CD4-positive, alpha-beta memory T cell (primary cell): ENCODE results near the gene MBNL3. TPM values are rescaled to one million over a fixed set of nuclear protein-coding genes. Genes with fewer than 3 reads are reported as not detected.
A peak's percentile ranks its signal among the peaks of the same experiment; 100 is the strongest.

Experiments
- CTCF ChIA-PET: fragments of 350-600 bp; sonication (Branson Sonifier 250); formaldehyde crosslinking; loops from one replicate; lab custom pipeline; 2021; ENCODE audit warnings: inconsistent platforms; ENCODE audit not compliant: partially characterized antibody; lab: Charles Lee
- POLR2A ChIA-PET: fragments of 350-600 bp; sonication (Branson Sonifier 250); formaldehyde crosslinking; loops from one replicate; lab custom pipeline; 2021; ENCODE audit not compliant: partially characterized antibody; lab: Charles Lee
- DNase-seq, 5 donors: peaks; one replicate each; pipeline versions ENCODE4 v3.0.0 to v3.0.0-alpha.2; 2020 to 2022; ENCODE audit warnings: mixed read lengths in 1 of 5
- H3K27ac ChIP-seq: one replicate; pipeline ENCODE4 v1.7.0; 2013; ENCODE audit warnings: low read depth, low read length
- H3K27me3 ChIP-seq: 2 replicates; pipeline ENCODE4 v1.7.0; 2013; ENCODE audit warnings: mild to moderate bottlenecking, low read length, moderate library complexity; ENCODE audit not compliant: insufficient read depth
- H3K36me3 ChIP-seq: 2 replicates; pipeline ENCODE4 v1.7.0; 2013; ENCODE audit warnings: mild to moderate bottlenecking, low read length, moderate library complexity; ENCODE audit not compliant: insufficient read depth
- H3K4me1 ChIP-seq: 2 replicates; pipeline ENCODE4 v1.7.0; 2013; ENCODE audit warnings: mild to moderate bottlenecking, low read length, moderate library complexity; ENCODE audit not compliant: insufficient read depth
- H3K4me3 ChIP-seq, 2 donors: one replicate each; pipeline ENCODE4 v1.7.0; 2013; ENCODE audit warnings: low read length in 2 of 2, mild to moderate bottlenecking in 1 of 2
- H3K9me3 ChIP-seq, 2 donors: one replicate each; pipeline ENCODE4 v1.7.0; 2013; ENCODE audit warnings: low read length in 2 of 2, control low read depth in 1 of 2; ENCODE audit not compliant: control insufficient read depth in 1 of 2
- H3K27ac Mint-ChIP-seq, 7 donors: one replicate each; pipeline ENCODE4 v1.8.0; 2020 to 2021; ENCODE audit warnings: mixed read lengths in 7 of 7, mild to moderate bottlenecking in 6 of 7, inconsistent platforms in 3 of 7, moderate library complexity in 3 of 7
- H3K27me3 Mint-ChIP-seq, 2 donors: one replicate each; pipeline ENCODE4 v1.8.0; 2020 to 2021; ENCODE audit warnings: mixed read lengths in 2 of 2
- H3K36me3 Mint-ChIP-seq, 2 donors: one replicate each; pipeline ENCODE4 v1.8.0; 2020 to 2021; ENCODE audit warnings: mixed read lengths in 2 of 2, inconsistent platforms in 1 of 2, mild to moderate bottlenecking in 1 of 2
- H3K4me1 Mint-ChIP-seq, 4 donors: one replicate each; pipeline ENCODE4 v1.8.0; 2020 to 2021; ENCODE audit warnings: mixed read lengths in 4 of 4, mild to moderate bottlenecking in 1 of 4
- H3K4me3 Mint-ChIP-seq, 8 donors: one replicate each; pipeline ENCODE4 v1.8.0; 2020 to 2021; ENCODE audit warnings: mixed read lengths in 8 of 8, mild to moderate bottlenecking in 7 of 8, moderate library complexity in 6 of 8, inconsistent platforms in 3 of 8
- H3K9me3 Mint-ChIP-seq, 8 donors: one replicate each; pipeline ENCODE4 v1.8.0; 2020 to 2021; ENCODE audit warnings: mixed read lengths in 8 of 8, mild to moderate bottlenecking in 5 of 8, inconsistent platforms in 3 of 8, moderate library complexity in 1 of 8
- intact Hi-C: fragments of 100-400 bp; cut with micrococcal nuclease; formaldehyde crosslinking; loops from one replicate; pipeline ENCODE4 v1.15.1; 2023
- polyA plus RNA-seq, 2 donors: library from polyadenylated mRNA; unstranded; fragments of 300-500 nt; fragmentation: Illumina TruSeq; gene quantifications; one replicate each; pipeline ENCODE4 v1.2.3, GENCODE V29; 2021
- total RNA-seq, 2 experiments: library from RNA; stranded (reverse); gene quantifications; one replicate each; pipeline ENCODE4 v1.2.3, GENCODE V29; 2021

MBNL3 gene
- total and polyA plus RNA-seq, 4 experiments from 2014 or later, result 32.2 to 40.1 (median 38.1) TPM

DNA sequence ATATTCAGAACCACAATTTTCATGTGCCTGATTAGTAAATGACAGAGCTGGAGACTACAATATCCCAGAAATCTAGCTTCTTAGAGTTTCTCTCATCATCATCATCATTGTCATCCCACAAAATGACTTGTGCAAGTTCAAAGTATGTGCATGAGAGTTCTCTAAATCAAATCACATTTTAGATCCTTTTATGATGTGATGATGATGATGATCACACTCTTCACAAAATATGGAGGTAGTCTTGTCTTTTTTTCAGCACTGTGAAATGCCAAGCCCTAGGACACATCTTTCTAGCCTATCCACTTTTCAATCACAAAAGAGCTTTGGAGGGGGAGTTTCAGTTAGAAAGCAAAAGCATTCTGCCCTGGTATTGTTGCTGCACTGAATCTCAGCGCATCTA is 7.4 kb downstream of the MBNL3 start:
- H3K4me3 Mint-ChIP-seq, result peak overlapping the region in 4 of 8 donors; percentile 86 to 95 (median 92)
- ChIA-PET POLR2A (interaction anchor here (0.8 to 4.3 kb wide), 3 partner anchors 9 to 457 kb away, joined by 4 to 53 read pairs (median 6); partner anchors contain the start of gene MBNL3), CTCF (interaction anchor here (1.6 to 2.3 kb wide), 3 partner anchors 8 to 20 kb away, joined by 4 to 11 read pairs (median 6); partner anchors contain the start of gene MBNL3)
- no peaks in the 10 kb centered on the region for H3K9me3 Mint-ChIP-seq
- H3K9me3 ChIP-seq, result no peaks in the 10 kb centered on the region
- H3K27ac ChIP-seq, result peak overlapping the region; percentile 58
- no peaks in the 10 kb centered on the region for H3K36me3 ChIP-seq
- H3K4me3 ChIP-seq, result no peak overlapping the region
- H3K27ac Mint-ChIP-seq, result peak overlapping the region; percentile 83 to 98 (median 93)
- peaks cover 30% of the 10 kb centered on the region for H3K4me1 ChIP-seq
- H3K27me3 ChIP-seq, result no peaks in the 10 kb centered on the region
- intact Hi-C loops, result loop anchor here (1.0 to 10.0 kb wide), 4 partner anchors 9 to 637 kb away; no protein-coding TSS in a partner anchor
- H3K36me3 Mint-ChIP-seq, result peaks cover 0 to 4% of the 10 kb centered on the region in 2 donors
- H3K4me1 Mint-ChIP-seq, result peaks cover 28 to 60% (median 41%) of the 10 kb centered on the region in 4 donors
- H3K27me3 Mint-ChIP-seq, result no peaks in the 10 kb centered on the region
- DNase-seq, result no peak

DNA sequence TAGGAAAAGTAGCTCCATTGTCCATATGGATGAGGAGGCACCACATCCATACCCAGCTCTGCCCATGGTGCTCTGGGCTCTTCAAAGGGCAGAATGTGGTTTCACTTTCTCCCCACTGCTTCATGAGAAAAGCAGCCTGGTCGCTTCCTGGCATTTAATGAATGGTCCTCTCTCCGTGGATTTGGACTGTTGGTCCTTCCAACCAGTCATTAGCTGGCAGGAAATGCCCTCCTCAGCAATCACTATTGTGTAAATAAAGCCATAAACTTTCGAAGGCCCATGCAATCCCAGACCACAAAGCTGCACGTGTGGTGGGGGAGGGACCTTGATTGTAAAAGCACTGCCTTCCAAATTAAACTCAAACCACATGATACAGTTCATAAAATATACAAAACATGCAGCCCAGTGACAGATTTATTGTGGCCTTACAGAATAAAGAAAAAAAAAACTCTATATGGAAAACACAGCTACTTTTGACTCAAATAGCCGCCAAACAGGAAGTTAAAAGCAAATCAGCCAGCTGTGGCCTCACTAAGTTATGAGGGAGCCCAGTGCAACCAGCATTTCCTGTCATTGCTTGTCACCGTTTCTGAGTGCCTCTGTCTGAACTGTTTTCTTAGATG is 8.1 kb downstream of the MBNL3 start:
- H3K9me3 ChIP-seq, result no peaks in the 10 kb centered on the region
- H3K4me3 Mint-ChIP-seq, result peak overlapping the region; percentile 83 to 95 (median 90)
- peaks cover 26% of the 10 kb centered on the region for H3K4me1 ChIP-seq
- peaks cover 23 to 56% (median 37%) of the 10 kb centered on the region in 4 donors for H3K4me1 Mint-ChIP-seq
- H3K27me3 Mint-ChIP-seq, result no peaks in the 10 kb centered on the region
- no peaks in the 10 kb centered on the region for H3K9me3 Mint-ChIP-seq
- CTCF ChIA-PET, result interaction anchor here (1.6 to 2.3 kb wide), 3 partner anchors 9 to 19 kb away, joined by 4 to 11 read pairs (median 6); partner anchors contain the start of gene MBNL3
- H3K36me3 ChIP-seq, result no peaks in the 10 kb centered on the region
- intact Hi-C loops, result loop anchor here (1.0 to 10.0 kb wide), 4 partner anchors 10 to 636 kb away; no protein-coding TSS in a partner anchor
- H3K27me3 ChIP-seq, result no peaks in the 10 kb centered on the region
- peak; percentile 46 to 77 (median 54) for DNase-seq
- H3K4me3 ChIP-seq, result peak overlapping the region; percentile 47 to 56
- H3K36me3 Mint-ChIP-seq, result peaks cover 0 to 4% of the 10 kb centered on the region in 2 donors
- H3K27ac Mint-ChIP-seq, result peak overlapping the region; percentile 83 to 98 (median 93)
- POLR2A ChIA-PET, result interaction anchor here (0.8 to 4.3 kb wide), 3 partner anchors 9 to 456 kb away, joined by 4 to 53 read pairs (median 6); partner anchors contain the start of gene MBNL3
- peak overlapping the region; percentile 58 for H3K27ac ChIP-seq

DNA sequence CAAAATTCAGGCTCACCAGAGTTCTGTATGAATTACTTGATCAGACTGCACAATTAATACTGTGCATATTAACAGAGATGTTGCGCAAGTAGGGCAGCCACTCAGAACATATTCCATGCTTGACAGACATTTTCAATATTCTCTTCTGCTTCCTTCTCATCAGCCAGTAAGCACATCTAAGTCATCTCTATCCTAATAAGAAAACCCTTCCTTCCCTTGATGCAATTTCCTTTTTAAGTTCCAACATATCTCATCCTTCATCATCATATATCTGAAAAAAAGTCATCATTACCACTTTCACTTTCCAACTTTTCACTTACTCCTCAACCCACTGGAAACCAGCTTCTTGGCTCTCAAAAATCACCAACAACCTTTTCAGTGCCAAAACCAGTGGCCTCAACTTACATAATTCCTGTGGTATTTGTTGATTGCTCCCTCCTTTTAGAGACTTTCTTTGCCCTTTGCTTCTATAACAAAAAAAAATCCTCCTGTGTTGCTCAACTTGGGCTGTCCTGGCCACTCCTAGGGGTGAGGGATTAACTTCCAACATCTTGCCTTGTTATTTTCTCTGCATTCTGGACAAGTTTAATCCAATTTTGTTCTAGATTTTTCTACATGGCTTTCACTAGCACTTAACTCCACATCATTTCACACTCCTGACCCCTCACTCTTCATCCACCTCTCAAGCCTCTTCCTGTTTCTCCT is 14.1 kb downstream of the MBNL3 start:
- ChIA-PET CTCF (no interaction called here), POLR2A (interaction anchor here (1.0 kb wide), 1 partner anchor 13 kb away, joined by 4 read pairs; no protein-coding TSS in a partner anchor)
- Mint-ChIP-seq H3K27ac (peak overlapping the region in 2 of 7 donors; percentile 59 to 65), H3K4me3 (peak overlapping the region in 3 of 8 donors; percentile 5 to 60 (median 7)), H3K27me3 (no peaks in the 10 kb centered on the region), H3K4me1 (peaks cover 7 to 25% (median 18%) of the 10 kb centered on the region in 4 donors), H3K36me3 (no peaks in the 10 kb centered on the region), H3K9me3 (no peaks in the 10 kb centered on the region)
- intact Hi-C loops, result loop anchor here (2.0 kb wide), 1 partner anchor 14 kb away; the partner anchor contains the start of gene MBNL3
- Histone ChIP-seq H3K9me3 (no peaks in the 10 kb centered on the region), H3K4me3 (no peak overlapping the region), H3K27ac (no peak overlapping the region), H3K36me3 (no peaks in the 10 kb centered on the region), H3K27me3 (no peaks in the 10 kb centered on the region), H3K4me1 (peaks cover 13% of the 10 kb centered on the region)
- no peak for DNase-seq

- H3K27ac Mint-ChIP-seq, result no peak overlapping the region
- no peaks in the 10 kb centered on the region for H3K9me3 Mint-ChIP-seq
- no peaks in the 10 kb centered on the region for H3K36me3 Mint-ChIP-seq
- H3K27me3 Mint-ChIP-seq, result no peaks in the 10 kb centered on the region
- Histone ChIP-seq H3K4me3 (no peak overlapping the region), H3K9me3 (no peaks in the 10 kb centered on the region), H3K4me1 (peaks cover 13% of the 10 kb centered on the region), H3K27ac (no peak overlapping the region), H3K27me3 (no peaks in the 10 kb centered on the region), H3K36me3 (no peaks in the 10 kb centered on the region)
- intact Hi-C loops, result no loop called here
- DNase-seq, result no peak
- ChIA-PET POLR2A (no interaction called here), CTCF (interaction anchor here (0.8 kb wide), 1 partner anchor 20 kb away, joined by 3 read pairs; no protein-coding TSS in a partner anchor)
- peaks cover 7 to 21% (median 15%) of the 10 kb centered on the region in 4 donors for H3K4me1 Mint-ChIP-seq
- no peak overlapping the region for H3K4me3 Mint-ChIP-seq
Measured at GRCh38 chrX:132472397-132472796, 16.4 kb downstream of the MBNL3 start.

DNA sequence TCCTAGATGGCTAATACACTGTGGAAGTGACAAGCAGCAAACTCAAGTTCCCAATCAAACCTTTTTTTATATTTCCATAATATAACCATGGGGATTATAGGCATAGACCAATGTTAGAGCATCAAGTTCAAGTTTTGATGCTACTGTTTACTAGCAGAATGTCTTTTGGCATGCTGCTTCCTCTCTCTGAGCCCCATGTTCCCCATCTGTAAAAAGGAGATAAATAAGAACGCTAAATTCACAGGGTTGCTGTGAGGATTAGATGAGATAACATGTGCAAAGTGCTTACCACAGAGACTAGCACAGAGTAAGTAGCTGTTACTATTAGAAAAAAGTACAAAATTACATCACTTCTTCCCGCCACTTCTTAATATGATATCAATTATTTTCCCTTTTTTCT is 18.0 kb downstream of the MBNL3 start:
- H3K27ac ChIP-seq, result no peak overlapping the region
- Mint-ChIP-seq H3K27ac (no peak overlapping the region), H3K4me1 (peaks cover 7 to 21% (median 14%) of the 10 kb centered on the region in 4 donors), H3K27me3 (no peaks in the 10 kb centered on the region), H3K9me3 (no peaks in the 10 kb centered on the region), H3K4me3 (no peak overlapping the region), H3K36me3 (no peaks in the 10 kb centered on the region)
- peaks cover 13% of the 10 kb centered on the region for H3K4me1 ChIP-seq
- POLR2A ChIA-PET, result no interaction called here
- intact Hi-C loops, result no loop called here
- CTCF ChIA-PET, result no interaction called here
- H3K36me3 ChIP-seq, result no peaks in the 10 kb centered on the region
- DNase-seq, result no peak
- no peaks in the 10 kb centered on the region for H3K9me3 ChIP-seq
- H3K4me3 ChIP-seq, result no peak overlapping the region
- no peaks in the 10 kb centered on the region for H3K27me3 ChIP-seq

GRCh38 chrX:132470179-132470578 is 18.7 kb downstream of the MBNL3 start:
- no peak overlapping the region for H3K27ac ChIP-seq
- no peaks in the 10 kb centered on the region for H3K36me3 Mint-ChIP-seq
- POLR2A ChIA-PET, result no interaction called here
- H3K36me3 ChIP-seq, result no peaks in the 10 kb centered on the region
- H3K4me3 Mint-ChIP-seq, result no peak overlapping the region
- H3K27ac Mint-ChIP-seq, result no peak overlapping the region
- H3K27me3 Mint-ChIP-seq, result no peaks in the 10 kb centered on the region
- H3K9me3 ChIP-seq, result no peaks in the 10 kb centered on the region
- no peak for DNase-seq
- peaks cover 6 to 14% (median 10%) of the 10 kb centered on the region in 4 donors for H3K4me1 Mint-ChIP-seq
- H3K9me3 Mint-ChIP-seq, result no peaks in the 10 kb centered on the region
- H3K4me3 ChIP-seq, result no peak overlapping the region
- CTCF ChIA-PET, result no interaction called here
- peaks cover 6% of the 10 kb centered on the region for H3K4me1 ChIP-seq
- no peaks in the 10 kb centered on the region for H3K27me3 ChIP-seq
- intact Hi-C loops, result no loop called here

- intact Hi-C loops, result no loop called here
- Mint-ChIP-seq H3K9me3 (peaks cover 0 to 5% (median 0%) of the 10 kb centered on the region in 8 donors), H3K27me3 (no peaks in the 10 kb centered on the region), H3K36me3 (no peaks in the 10 kb centered on the region), H3K4me3 (no peak overlapping the region), H3K27ac (no peak overlapping the region), H3K4me1 (peaks cover 0 to 4% (median 0%) of the 10 kb centered on the region in 4 donors)
- H3K36me3 ChIP-seq, result no peaks in the 10 kb centered on the region
- no peaks in the 10 kb centered on the region for H3K9me3 ChIP-seq
- H3K27me3 ChIP-seq, result no peaks in the 10 kb centered on the region
- no peak overlapping the region for H3K4me3 ChIP-seq
- H3K4me1 ChIP-seq, result no peaks in the 10 kb centered on the region
- CTCF ChIA-PET, result no interaction called here
- H3K27ac ChIP-seq, result no peak overlapping the region
- DNase-seq, result no peak
- POLR2A ChIA-PET, result no interaction called here
Measured at GRCh38 chrX:132468454-132468853, 20.4 kb downstream of the MBNL3 start.
